Measurements from ENCODE around the gene RAX.

DNA sequence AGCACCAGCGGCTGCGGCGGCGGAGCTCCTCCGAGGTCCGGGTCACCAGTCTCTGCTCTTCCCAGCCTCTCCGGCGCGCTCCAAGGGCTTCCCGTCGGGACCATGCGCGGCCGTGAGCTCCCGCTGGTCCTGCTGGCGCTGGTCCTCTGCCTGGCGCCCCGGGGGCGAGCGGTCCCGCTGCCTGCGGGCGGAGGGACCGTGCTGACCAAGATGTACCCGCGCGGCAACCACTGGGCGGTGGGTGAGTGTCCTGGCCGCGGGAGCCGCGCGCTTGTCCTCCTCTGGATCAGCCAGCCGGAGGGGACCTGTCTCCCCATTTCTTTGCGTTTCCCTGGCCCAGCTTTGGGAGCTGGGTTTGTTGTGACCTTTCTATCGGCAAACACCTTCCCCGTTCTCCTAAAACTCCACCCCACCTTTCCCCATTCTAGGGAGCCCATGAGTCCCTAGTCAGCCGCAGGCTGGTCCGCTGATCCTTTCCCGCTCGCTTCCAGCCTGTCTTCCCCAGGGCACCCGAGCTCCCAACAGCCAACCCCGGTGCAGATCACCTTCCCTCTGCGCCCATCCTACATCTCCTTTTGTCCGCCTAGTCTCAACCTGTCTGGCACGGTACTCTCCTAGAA is 53.0 kb downstream of the RAX start:
- TF ChIP-seq POLR2AphosphoS5 (IDR thresholded peaks at IDR 0.05; ENCODE audit: borderline replicate concordance, low read depth, low read length) (peak; percentile 67), EZH2 (IDR thresholded peaks at IDR 0.05) (no peak)

Data from SK-N-MC (cell line).